ENCODE measurements around the gene NEK2.

GRCh38 chr1:211620097-211620496, 55.3 kb downstream of the NEK2 start:
- TF ChIP-seq RAD21 (IDR thresholded peaks at IDR 0.05; ENCODE audit: low read depth), result no peak
- TF ChIP-seq, protein P1, sequence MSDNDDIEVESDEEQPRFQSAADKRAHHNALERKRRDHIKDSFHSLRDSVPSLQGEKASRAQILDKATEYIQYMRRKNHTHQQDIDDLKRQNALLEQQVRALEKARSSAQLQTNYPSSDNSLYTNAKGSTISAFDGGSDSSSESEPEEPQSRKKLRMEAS (IDR thresholded peaks at IDR 0.05), result no peak
- TF ChIP-seq TAF1 (IDR thresholded peaks at IDR 0.05; ENCODE audit: low read depth), result no peak
- no peak for TF ChIP-seq EGR1 (IDR thresholded peaks at IDR 0.05)
